Mesothelial cell of epicardium (in vitro differentiated cells): ENCODE data around the gene AGBL4. TPM values are rescaled to one million over a fixed set of nuclear protein-coding genes. Genes with fewer than 3 reads are reported as not detected.

ENCODE experiments used
- DNase-seq, 2 experiments: peaks; one replicate each; pipeline ENCODE4 v3.0.0; 2021; ENCODE audit warnings: low spot score in 2 of 2; ENCODE audit not compliant: unreplicated experiment in 2 of 2
- H3K27ac Mint-ChIP-seq: 2 replicates; pipeline ENCODE4 v1.8.0; 2021; ENCODE audit warnings: mixed read lengths
- H3K27me3 Mint-ChIP-seq: 2 replicates; pipeline ENCODE4 v1.8.0; 2021; ENCODE audit warnings: low read depth, mixed read lengths
- H3K36me3 Mint-ChIP-seq: 2 replicates; pipeline ENCODE4 v1.8.0; 2021; ENCODE audit warnings: mixed read lengths
- H3K4me1 Mint-ChIP-seq: 2 replicates; pipeline ENCODE4 v1.8.0; 2021; ENCODE audit warnings: mixed read lengths
- H3K4me3 Mint-ChIP-seq: 2 replicates; pipeline ENCODE4 v1.8.0; 2021; ENCODE audit warnings: mild to moderate bottlenecking, moderate library complexity, mixed read lengths
- H3K9me3 Mint-ChIP-seq: 2 replicates; pipeline ENCODE4 v1.8.0; 2021; ENCODE audit warnings: mixed read lengths
- CTCF ChIP-seq: fragments of 200-600 bp; sonication (generic); IDR thresholded peaks from one replicate; pipeline ENCODE4 v1.5.0; 2021; ENCODE audit warnings: antibody characterized with exemption; ENCODE audit not compliant: unreplicated experiment
- total RNA-seq: library from RNA; stranded (reverse); gene quantifications from 3 replicates; pipeline ENCODE4 v1.2.1, GENCODE V29; 2021

The AGBL4 gene
- total RNA-seq, 1 donor from 2014 or later, result 0.42 TPM

GRCh38 chr1:48794816-48795215 is 1228.9 kb downstream of the AGBL4 start:
- Mint-ChIP-seq H3K36me3 (no peaks in the 10 kb centered on the region), H3K27ac (no peak overlapping the region), H3K9me3 (no peaks in the 10 kb centered on the region), H3K4me3 (no peak overlapping the region), H3K4me1 (no peaks in the 10 kb centered on the region), H3K27me3 (peaks cover 47% of the 10 kb centered on the region)
- TF ChIP-seq CTCF, result no peak
- no peak for DNase-seq

GRCh38 chr1:48793863-48794262 is 1229.9 kb downstream of the AGBL4 start:
- Mint-ChIP-seq H3K27ac (no peak overlapping the region), H3K4me3 (no peak overlapping the region), H3K27me3 (peaks cover 41% of the 10 kb centered on the region), H3K9me3 (no peaks in the 10 kb centered on the region), H3K36me3 (no peaks in the 10 kb centered on the region), H3K4me1 (no peaks in the 10 kb centered on the region)
- no peak for DNase-seq
- no peak for TF ChIP-seq CTCF

DNA sequence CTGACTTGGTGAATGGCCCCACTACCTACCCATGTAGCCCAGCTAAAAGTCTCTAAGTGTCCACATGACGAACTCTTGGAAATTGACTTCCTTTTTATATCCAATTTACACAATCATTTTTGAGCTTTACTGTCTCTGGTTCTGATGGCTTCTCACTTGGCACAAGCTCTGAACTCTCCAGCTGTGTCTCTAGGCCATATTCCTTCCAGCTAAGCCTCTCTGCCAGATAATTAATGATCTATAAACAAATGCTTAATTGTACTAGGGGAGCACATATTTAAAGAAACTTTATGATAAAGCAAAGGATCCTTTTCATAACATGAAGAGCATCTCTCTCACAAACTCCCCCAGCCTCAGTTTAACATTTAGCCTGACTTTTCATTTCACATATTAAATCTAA is 1230.8 kb downstream of the AGBL4 start:
- Mint-ChIP-seq H3K36me3 (no peaks in the 10 kb centered on the region), H3K4me1 (no peaks in the 10 kb centered on the region), H3K9me3 (no peaks in the 10 kb centered on the region), H3K27me3 (peaks cover 37% of the 10 kb centered on the region), H3K27ac (no peak overlapping the region), H3K4me3 (no peak overlapping the region)
- TF ChIP-seq CTCF, result no peak
- no peak for DNase-seq

- no peak overlapping the region for H3K4me3 Mint-ChIP-seq
- no peaks in the 10 kb centered on the region for H3K9me3 Mint-ChIP-seq
- H3K4me1 Mint-ChIP-seq, result no peaks in the 10 kb centered on the region
- no peak for DNase-seq
- TF ChIP-seq CTCF, result no peak
- no peaks in the 10 kb centered on the region for H3K36me3 Mint-ChIP-seq
- peaks cover 33% of the 10 kb centered on the region for H3K27me3 Mint-ChIP-seq
- H3K27ac Mint-ChIP-seq, result no peak overlapping the region
Measured at GRCh38 chr1:48790397-48790796, 1233.4 kb downstream of the AGBL4 start.

DNA sequence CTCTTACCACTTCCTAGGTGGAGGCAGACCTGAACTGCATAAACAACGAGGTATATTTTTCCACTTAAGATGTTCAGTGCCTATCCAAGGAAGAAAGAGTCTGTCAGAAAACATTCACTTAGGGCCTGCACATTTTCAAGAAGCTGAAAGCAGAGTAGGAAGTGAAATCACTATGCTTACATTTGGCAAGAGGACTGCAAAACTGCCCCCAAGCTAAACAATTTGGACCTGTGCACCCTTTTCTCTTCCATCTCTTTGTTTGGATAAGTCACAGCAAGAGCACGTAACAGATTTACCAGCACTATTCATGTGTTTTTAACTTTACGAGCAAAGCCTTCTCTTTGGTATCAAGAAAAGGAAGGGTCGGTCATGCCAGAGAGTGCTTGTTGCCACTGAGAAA is 1233.9 kb downstream of the AGBL4 start:
- no peak for DNase-seq
- Mint-ChIP-seq H3K4me1 (no peaks in the 10 kb centered on the region), H3K9me3 (no peaks in the 10 kb centered on the region), H3K4me3 (no peak overlapping the region), H3K36me3 (no peaks in the 10 kb centered on the region), H3K27ac (no peak overlapping the region), H3K27me3 (peaks cover 31% of the 10 kb centered on the region)
- no peak for TF ChIP-seq CTCF

DNA sequence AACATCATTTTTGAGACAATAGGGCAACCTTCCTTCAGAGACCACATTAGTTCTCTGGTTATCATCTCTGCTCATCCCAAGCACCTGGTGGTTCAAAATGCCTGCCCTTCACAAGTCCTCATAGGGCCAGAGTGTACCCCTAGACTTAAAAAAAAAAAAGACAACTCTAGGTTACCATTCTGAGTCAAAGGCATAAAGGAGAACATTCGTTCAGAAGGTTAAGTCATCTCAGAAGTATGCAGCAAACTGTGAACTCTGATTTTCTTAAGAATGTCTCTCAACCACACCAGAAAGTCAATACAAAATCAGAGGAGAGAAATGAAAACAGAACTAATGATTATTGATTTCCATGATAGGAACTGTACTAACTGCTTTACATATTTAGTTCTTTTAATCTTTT is 1237.9 kb downstream of the AGBL4 start:
- Mint-ChIP-seq H3K27ac (no peak overlapping the region), H3K9me3 (no peaks in the 10 kb centered on the region), H3K4me3 (no peak overlapping the region), H3K4me1 (no peaks in the 10 kb centered on the region), H3K27me3 (peaks cover 25% of the 10 kb centered on the region), H3K36me3 (no peaks in the 10 kb centered on the region)
- TF ChIP-seq CTCF, result no peak
- DNase-seq, result no peak
